Lower leg skin (tissue), 3 donors: ENCODE measurements around the gene CCL27.

Source experiments
- CTCF ChIP-seq, 3 donors: fragments of 450-650 bp; IDR thresholded peaks; one replicate each; pipeline ENCODE4 v1.5.1; 2016; ENCODE audit warnings: antibody characterized with exemption in 3 of 3, mild to moderate bottlenecking in 3 of 3, moderate library complexity in 2 of 3
- POLR2A ChIP-seq, 2 donors: fragments of 450-650 bp; IDR thresholded peaks; one replicate each; pipeline ENCODE4 v1.6.1; 2016 to 2017; ENCODE audit warnings: antibody characterized with exemption in 2 of 2, mild to moderate bottlenecking in 1 of 2, moderate library complexity in 1 of 2

- TF ChIP-seq CTCF (IDR thresholded peaks at IDR 0.05), result no peak
- TF ChIP-seq POLR2A (IDR thresholded peaks at IDR 0.05), result no peak
These were observed 14.8 kb downstream of the CCL27 start for GRCh38 chr9:34647651-34648050.
